GM18873 (cell line): ENCODE results near the gene DSCAM.
"Not testable (repeated sequence)": the region's sequence is repeated elsewhere in the genome, so short reads cannot be mapped to it uniquely, and the experiment has no call there.

ENCODE experiments used
- ATAC-seq: cut with Tn5 transposase; IDR thresholded peaks from one replicate; pipeline ENCODE4 v1.9.1; 2021; ENCODE audit warnings: mild to moderate bottlenecking, moderate library complexity, moderate number of reproducible peaks; ENCODE audit not compliant: unreplicated experiment, low FRiP score

Gene DSCAM

GRCh38 chr21:40043866-40044265 lies 803.1 kb downstream of the DSCAM start:
- no peak for ATAC-seq

- no peak for ATAC-seq
These were observed 803.5 kb downstream of the DSCAM start for GRCh38 chr21:40043423-40043822.

- no peak for ATAC-seq
These were observed 805.5 kb downstream of the DSCAM start for GRCh38 chr21:40041446-40041845.

GRCh38 chr21:40033156-40033782 lies 813.7 kb downstream of the DSCAM start:
- ATAC-seq: not testable (repeated sequence)

- no peak for ATAC-seq
These were observed 817.1 kb downstream of the DSCAM start for GRCh38 chr21:40029888-40030287.

- ATAC-seq: not testable (repeated sequence)
These were observed 818.6 kb downstream of the DSCAM start for GRCh38 chr21:40028393-40028792.

GRCh38 chr21:40021558-40022351 lies 825.2 kb downstream of the DSCAM start:
- no peak for ATAC-seq

GRCh38 chr21:40020651-40021050 lies 826.3 kb downstream of the DSCAM start:
- ATAC-seq: no peak

- no peak for ATAC-seq
These were observed 828.0 kb downstream of the DSCAM start for GRCh38 chr21:40018871-40019475.

- no peak for ATAC-seq
These were observed 830.3 kb downstream of the DSCAM start for GRCh38 chr21:40016667-40017066.

- no peak for ATAC-seq
These were observed 830.7 kb downstream of the DSCAM start for GRCh38 chr21:40016234-40016633.

GRCh38 chr21:40015818-40016217 lies 831.1 kb downstream of the DSCAM start:
- no peak for ATAC-seq

- ATAC-seq: no peak
These were observed 832.6 kb downstream of the DSCAM start for GRCh38 chr21:40014394-40014793.

GRCh38 chr21:40013001-40013735 lies 833.8 kb downstream of the DSCAM start:
- ATAC-seq: no peak

- ATAC-seq: no peak
These were observed 835.6 kb downstream of the DSCAM start for GRCh38 chr21:40011371-40011770.

- no peak for ATAC-seq
These were observed 844.0 kb downstream of the DSCAM start for GRCh38 chr21:40002978-40003377.

- ATAC-seq: no peak
These were observed 862.5 kb downstream of the DSCAM start for GRCh38 chr21:39984286-39984991.

GRCh38 chr21:39980241-39980820 lies 866.6 kb downstream of the DSCAM start:
- no peak for ATAC-seq

- ATAC-seq: no peak
These were observed 867.6 kb downstream of the DSCAM start for GRCh38 chr21:39979321-39979720.

- ATAC-seq: no peak
These were observed 870.2 kb downstream of the DSCAM start for GRCh38 chr21:39976800-39977199.
